Epithelial cell of proximal tubule (primary cell): ENCODE measurements around the gene CSNK1E. TPM values are rescaled to one million over a fixed set of nuclear protein-coding genes. Genes with fewer than 3 reads are reported as not detected.

ENCODE experiments used
- DNase-seq: peaks from one replicate; pipeline ENCODE4 v3.0.0-alpha.2; 2011; ENCODE audit warnings: low read depth
- H3K4me3 ChIP-seq: 2 replicates; pipeline ENCODE4 v1.5.1; 2011; ENCODE audit warnings: low read depth, mild to moderate bottlenecking, low read length
- total RNA-seq: library from RNA; depleted of rRNA; stranded (reverse); fragments of >200 nt; gene quantifications from 2 replicates; pipeline ENCODE4 v1.2.3, GENCODE V29; 2015
- TF ChIP-seq, protein P1 (sequence below): conservative IDR thresholded peaks from 2 replicates; pipeline ENCODE4 v1.5.1; 2012; ENCODE audit warnings: low read depth, mild to moderate bottlenecking, low read length

The CSNK1E gene
- total RNA-seq, 1 donor from 2014 or later, result 157 TPM

GRCh38 chr22:38325587-38325986, 8.4 kb upstream of the CSNK1E start:
- no peak overlapping the region for H3K4me3 ChIP-seq
- TF ChIP-seq, protein P1, sequence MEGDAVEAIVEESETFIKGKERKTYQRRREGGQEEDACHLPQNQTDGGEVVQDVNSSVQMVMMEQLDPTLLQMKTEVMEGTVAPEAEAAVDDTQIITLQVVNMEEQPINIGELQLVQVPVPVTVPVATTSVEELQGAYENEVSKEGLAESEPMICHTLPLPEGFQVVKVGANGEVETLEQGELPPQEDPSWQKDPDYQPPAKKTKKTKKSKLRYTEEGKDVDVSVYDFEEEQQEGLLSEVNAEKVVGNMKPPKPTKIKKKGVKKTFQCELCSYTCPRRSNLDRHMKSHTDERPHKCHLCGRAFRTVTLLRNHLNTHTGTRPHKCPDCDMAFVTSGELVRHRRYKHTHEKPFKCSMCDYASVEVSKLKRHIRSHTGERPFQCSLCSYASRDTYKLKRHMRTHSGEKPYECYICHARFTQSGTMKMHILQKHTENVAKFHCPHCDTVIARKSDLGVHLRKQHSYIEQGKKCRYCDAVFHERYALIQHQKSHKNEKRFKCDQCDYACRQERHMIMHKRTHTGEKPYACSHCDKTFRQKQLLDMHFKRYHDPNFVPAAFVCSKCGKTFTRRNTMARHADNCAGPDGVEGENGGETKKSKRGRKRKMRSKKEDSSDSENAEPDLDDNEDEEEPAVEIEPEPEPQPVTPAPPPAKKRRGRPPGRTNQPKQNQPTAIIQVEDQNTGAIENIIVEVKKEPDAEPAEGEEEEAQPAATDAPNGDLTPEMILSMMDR, result no peak
- DNase-seq, result no peak

- TF ChIP-seq, protein P1, result no peak
- H3K4me3 ChIP-seq, result no peak overlapping the region
- DNase-seq, result no peak
Observed at GRCh38 chr22:38320605-38321402, 3.6 kb upstream of the CSNK1E start.

DNA sequence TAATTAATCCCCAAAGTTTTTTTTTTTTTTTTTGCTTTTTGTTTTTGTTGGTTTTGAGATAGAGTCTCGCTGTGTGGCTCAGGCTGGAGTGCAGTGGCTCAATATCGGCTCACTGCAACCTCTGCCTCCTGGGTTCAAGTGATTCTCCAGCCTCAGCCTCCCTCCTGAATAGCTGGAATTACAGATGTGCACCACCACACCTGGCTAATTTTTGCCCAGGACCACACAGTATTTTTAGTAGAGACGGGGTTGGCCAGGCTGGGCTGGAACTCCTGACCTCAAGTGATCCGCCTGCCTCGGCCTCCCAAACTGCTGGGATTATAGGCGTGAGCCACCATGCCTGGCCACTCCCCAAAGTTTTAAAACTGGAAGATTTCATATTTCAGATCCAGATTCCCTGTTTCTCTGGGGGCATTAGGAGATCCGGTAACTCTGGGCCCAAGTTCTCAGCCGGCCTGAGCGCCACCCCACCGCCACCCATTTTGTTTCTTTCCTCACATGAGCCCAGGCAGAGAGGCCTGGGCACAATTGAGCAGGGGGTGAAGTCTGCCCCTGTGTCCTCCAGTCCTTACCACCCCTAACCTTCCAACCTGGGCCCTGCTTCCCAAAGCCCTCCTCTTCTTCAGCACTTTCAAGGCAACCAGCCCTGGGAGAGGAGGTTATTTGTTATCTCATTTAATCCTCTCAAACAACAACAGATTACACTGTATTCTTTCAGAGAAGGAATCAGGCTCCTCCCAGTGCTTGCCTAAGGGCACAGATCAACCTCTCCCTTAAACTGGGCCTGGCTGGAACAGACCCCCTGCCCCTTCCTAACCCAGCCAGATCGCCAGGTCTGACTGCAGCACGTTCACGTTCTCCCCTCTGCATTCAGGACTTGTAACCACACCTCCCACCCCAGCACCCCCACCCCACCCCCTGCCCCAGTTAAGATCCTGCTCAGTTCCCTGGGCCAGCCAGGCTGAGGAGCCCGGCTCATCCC, 1.9 kb upstream of the CSNK1E start:
- TF ChIP-seq, protein P1, result no peak
- no peak overlapping the region for H3K4me3 ChIP-seq
- DNase-seq, result no peak

DNA sequence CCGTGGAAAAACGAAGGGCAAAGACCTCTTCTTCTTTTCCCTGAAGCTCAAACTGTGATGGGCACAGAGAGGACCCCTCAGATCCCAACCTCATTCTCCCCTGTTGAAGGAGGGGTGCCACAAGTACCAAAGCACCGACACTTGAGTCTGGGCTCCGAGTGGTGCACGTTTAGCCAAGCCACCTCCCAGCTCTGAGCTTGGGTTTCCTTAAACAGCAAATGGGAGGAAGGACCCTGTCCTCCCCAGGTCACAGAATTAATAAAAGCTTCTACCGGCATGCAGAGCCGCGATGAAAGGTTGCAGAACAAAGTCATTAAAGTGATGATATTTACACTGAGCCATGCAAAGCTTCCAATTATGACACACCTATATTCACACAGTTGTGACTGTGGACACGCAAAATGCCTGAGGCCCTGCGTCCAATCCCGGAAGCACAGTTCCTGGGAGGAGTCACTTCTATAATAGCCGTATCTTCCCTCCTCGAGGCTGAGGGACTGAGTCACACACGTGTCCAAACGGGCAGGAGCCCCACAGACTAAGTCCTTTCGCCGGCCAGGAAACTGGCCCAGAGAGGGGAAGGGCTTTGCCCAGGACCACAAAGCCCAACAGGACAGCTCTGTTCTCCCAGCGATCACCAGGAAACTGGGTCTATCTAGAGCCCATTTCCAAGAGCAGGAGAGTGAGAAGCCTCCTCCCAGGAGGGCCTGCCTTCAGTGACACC, 922 bp upstream of the CSNK1E start:
- peak overlapping the region; percentile 50 for H3K4me3 ChIP-seq
- no peak for DNase-seq
- TF ChIP-seq, protein P1, result no peak

GRCh38 chr22:38316364-38317121, 690 bp downstream of the CSNK1E start:
- TF ChIP-seq, protein P1, result no peak
- DNase-seq, result no peak
- peak overlapping the region; percentile 67 for H3K4me3 ChIP-seq

DNA sequence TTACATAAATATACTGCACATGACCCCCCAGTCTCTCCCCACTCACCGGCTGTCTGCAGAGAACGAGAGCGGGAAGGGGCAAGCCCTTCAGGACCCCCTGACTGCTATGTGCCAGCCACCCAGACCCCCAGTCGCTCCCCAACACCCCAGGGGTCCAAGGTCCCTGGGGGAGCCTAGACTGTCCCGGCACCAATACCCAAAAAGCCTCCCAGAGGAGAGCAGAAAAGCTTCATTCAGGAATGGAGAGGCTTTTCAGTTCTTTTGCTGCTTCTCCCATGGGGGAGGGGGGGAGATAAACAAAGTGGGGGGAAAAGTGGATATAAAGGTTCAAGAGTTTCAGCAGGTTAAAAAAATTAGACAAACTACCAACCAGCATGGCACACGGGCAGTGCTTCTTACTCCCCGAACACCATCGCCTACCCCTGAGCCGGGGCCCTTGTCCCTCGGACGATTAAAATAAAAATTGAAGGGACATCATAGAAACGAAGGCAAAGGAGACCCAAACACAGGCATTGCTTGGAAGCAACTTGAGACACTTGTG, 1.3 kb downstream of the CSNK1E start:
- no peak for DNase-seq
- peak overlapping the region; percentile 67 for H3K4me3 ChIP-seq
- TF ChIP-seq, protein P1, result no peak
